DOHH2 (cell line): Measurements from ENCODE around the gene ELL2.

Experiments
- CTCF ChIP-seq: fragments of 200-600 bp; sonication (generic); IDR thresholded peaks from one replicate; pipeline ENCODE4 v1.5.1; 2014; ENCODE audit warnings: antibody characterized with exemption, mild to moderate bottlenecking, low read depth, low read length; ENCODE audit not compliant: poor library complexity, severe bottlenecking
- EZH2phosphoT487 ChIP-seq: fragments of 200-600 bp; sonication (generic); IDR thresholded peaks from 2 replicates; pipeline ENCODE4 v1.6.1; 2017; ENCODE audit warnings: borderline replicate concordance, mild to moderate bottlenecking, antibody characterized with exemption, low read length, moderate library complexity, mixed read lengths

GRCh38 chr5:95861864-95862561, 99.6 kb downstream of the ELL2 start:
- TF ChIP-seq CTCF (no peak), EZH2phosphoT487 (no peak)
